HepG2 (cell line): ENCODE measurements around the gene TVP23A.

ENCODE experiments used
- ARHGAP35 ChIP-seq: sonication (generic); formaldehyde crosslinking; IDR thresholded peaks from 2 replicates; pipeline ENCODE4 v1.9.0; 2022; ENCODE audit warnings: mild to moderate bottlenecking, inconsistent platforms, moderate library complexity, missing genetic modification reagents, borderline replicate concordance
- LCORL ChIP-seq, 2 experiments: fragments of 450-650 bp in 1 of 2; sonication (generic) in 1 of 2; formaldehyde crosslinking in 1 of 2; IDR thresholded peaks; 2 replicates each; pipeline versions ENCODE4 v1.5.0 to v1.6.1; 2017 to 2020; ENCODE audit warnings: antibody characterized with exemption in 1 of 2, missing genetic modification reagents in 1 of 2
- MIER2 ChIP-seq: IDR thresholded peaks from 2 replicates; pipeline ENCODE4 v1.6.1; 2016; ENCODE audit warnings: missing biosample characterization, missing genetic modification reagents
- NCOR1 ChIP-seq: fragments of 200-600 bp; sonication (generic); IDR thresholded peaks from 2 replicates; pipeline ENCODE4 v1.7.0; 2017; ENCODE audit warnings: antibody characterized with exemption, low read length, borderline replicate concordance
- PAX8 ChIP-seq: sonication (generic); formaldehyde crosslinking; IDR thresholded peaks from 2 replicates; pipeline ENCODE4 v1.8.0; 2022; ENCODE audit warnings: mild to moderate bottlenecking, missing genetic modification reagents, borderline replicate concordance
- ZFP36L2 ChIP-seq: sonication (generic); formaldehyde crosslinking; IDR thresholded peaks from 2 replicates; pipeline ENCODE4 v1.4.0; 2020; ENCODE audit warnings: missing genetic modification reagents
- ZNF30 ChIP-seq: sonication (generic); formaldehyde crosslinking; IDR thresholded peaks from 2 replicates; pipeline ENCODE4 v1.5.0; 2020; ENCODE audit warnings: mild to moderate bottlenecking, missing genetic modification reagents
- ZNF546 ChIP-seq: sonication (generic); formaldehyde crosslinking; conservative IDR thresholded peaks from 2 replicates; pipeline ENCODE4 v1.8.1; 2023; ENCODE audit warnings: mild to moderate bottlenecking, missing genetic modification reagents
- TF ChIP-seq, protein P1 (sequence below): sonication (generic); formaldehyde crosslinking; IDR thresholded peaks from 2 replicates; pipeline ENCODE4 v1.4.0; 2020; ENCODE audit warnings: missing genetic modification reagents
- TF ChIP-seq, protein P2 (sequence below): sonication (generic); formaldehyde crosslinking; IDR thresholded peaks from 2 replicates; pipeline ENCODE4 v1.4.0; 2020; ENCODE audit warnings: mild to moderate bottlenecking, missing genetic modification reagents
- TF ChIP-seq, protein P3 (sequence below): sonication (generic); formaldehyde crosslinking; IDR thresholded peaks from 2 replicates; pipeline ENCODE4 v1.5.0; 2020; ENCODE audit warnings: mild to moderate bottlenecking, missing genetic modification reagents, moderate library complexity

DNA sequence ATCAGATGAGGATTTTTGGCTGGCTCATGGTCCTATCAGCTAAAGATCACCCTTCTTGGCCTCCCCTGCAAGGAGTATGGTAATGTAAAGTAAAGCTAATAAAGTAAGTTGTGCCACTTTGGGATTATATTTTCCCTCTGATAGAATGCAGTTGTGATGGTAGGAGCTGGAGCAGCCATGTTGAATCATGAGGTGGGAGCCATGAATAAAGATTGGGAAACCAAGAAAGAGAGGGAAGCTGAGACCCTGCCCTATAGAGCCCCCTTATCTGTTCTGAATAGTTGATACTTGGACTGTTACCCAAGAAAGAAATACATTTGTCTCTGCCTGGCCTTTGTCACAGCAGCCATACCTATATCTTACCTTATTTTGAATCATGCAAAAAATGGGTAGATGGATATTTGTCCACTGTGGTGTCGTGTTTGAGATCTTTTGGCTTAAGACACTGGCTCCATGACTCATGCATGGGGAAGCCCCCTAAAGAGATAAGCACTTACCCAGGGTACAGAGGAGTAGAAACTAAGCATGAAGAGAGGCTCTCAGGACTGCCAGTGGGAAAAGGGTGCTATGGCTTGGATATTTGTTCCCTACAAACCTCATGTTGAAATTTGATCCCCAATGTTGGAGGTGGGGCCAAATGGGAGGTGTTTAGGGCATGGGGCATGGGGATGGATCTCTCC lies 17.7 kb upstream of the TVP23A start:
- TF ChIP-seq LCORL (IDR thresholded peaks at IDR 0.05) (no peak), LCORL (CRISPR knock-in tag; IDR thresholded peaks at IDR 0.05) (no peak), ZNF30 (no peak), ZFP36L2 (CRISPR knock-in tag) (no peak), ZNF546 (no peak), MIER2 (no peak), NCOR1 (no peak), PAX8 (CRISPR knock-in tag) (no peak), ARHGAP35 (CRISPR knock-in tag) (no peak)
- TF ChIP-seq, protein P1, sequence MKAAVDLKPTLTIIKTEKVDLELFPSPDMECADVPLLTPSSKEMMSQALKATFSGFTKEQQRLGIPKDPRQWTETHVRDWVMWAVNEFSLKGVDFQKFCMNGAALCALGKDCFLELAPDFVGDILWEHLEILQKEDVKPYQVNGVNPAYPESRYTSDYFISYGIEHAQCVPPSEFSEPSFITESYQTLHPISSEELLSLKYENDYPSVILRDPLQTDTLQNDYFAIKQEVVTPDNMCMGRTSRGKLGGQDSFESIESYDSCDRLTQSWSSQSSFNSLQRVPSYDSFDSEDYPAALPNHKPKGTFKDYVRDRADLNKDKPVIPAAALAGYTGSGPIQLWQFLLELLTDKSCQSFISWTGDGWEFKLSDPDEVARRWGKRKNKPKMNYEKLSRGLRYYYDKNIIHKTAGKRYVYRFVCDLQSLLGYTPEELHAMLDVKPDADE, result no peak
- TF ChIP-seq, protein P2, sequence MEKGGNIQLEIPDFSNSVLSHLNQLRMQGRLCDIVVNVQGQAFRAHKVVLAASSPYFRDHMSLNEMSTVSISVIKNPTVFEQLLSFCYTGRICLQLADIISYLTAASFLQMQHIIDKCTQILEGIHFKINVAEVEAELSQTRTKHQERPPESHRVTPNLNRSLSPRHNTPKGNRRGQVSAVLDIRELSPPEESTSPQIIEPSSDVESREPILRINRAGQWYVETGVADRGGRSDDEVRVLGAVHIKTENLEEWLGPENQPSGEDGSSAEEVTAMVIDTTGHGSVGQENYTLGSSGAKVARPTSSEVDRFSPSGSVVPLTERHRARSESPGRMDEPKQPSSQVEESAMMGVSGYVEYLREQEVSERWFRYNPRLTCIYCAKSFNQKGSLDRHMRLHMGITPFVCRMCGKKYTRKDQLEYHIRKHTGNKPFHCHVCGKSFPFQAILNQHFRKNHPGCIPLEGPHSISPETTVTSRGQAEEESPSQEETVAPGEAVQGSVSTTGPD, result no peak
- TF ChIP-seq, protein P3, sequence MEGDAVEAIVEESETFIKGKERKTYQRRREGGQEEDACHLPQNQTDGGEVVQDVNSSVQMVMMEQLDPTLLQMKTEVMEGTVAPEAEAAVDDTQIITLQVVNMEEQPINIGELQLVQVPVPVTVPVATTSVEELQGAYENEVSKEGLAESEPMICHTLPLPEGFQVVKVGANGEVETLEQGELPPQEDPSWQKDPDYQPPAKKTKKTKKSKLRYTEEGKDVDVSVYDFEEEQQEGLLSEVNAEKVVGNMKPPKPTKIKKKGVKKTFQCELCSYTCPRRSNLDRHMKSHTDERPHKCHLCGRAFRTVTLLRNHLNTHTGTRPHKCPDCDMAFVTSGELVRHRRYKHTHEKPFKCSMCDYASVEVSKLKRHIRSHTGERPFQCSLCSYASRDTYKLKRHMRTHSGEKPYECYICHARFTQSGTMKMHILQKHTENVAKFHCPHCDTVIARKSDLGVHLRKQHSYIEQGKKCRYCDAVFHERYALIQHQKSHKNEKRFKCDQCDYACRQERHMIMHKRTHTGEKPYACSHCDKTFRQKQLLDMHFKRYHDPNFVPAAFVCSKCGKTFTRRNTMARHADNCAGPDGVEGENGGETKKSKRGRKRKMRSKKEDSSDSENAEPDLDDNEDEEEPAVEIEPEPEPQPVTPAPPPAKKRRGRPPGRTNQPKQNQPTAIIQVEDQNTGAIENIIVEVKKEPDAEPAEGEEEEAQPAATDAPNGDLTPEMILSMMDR (CRISPR knock-in tag), result no peak
